Stimulated activated CD8-positive, alpha-beta memory T cell treated with anti-CD3 and anti-CD28 coated beads, Interleukin-15, amount 100 ng/mL, for 48 hours (primary cell): Measurements from ENCODE around the gene TMEFF1.

Experiments used
- DNase-seq, 2 donors: peaks; one replicate each; pipeline ENCODE4 v3.0.0-alpha.2; 2020; ENCODE audit warnings: low read depth in 2 of 2

TMEFF1 gene

DNA sequence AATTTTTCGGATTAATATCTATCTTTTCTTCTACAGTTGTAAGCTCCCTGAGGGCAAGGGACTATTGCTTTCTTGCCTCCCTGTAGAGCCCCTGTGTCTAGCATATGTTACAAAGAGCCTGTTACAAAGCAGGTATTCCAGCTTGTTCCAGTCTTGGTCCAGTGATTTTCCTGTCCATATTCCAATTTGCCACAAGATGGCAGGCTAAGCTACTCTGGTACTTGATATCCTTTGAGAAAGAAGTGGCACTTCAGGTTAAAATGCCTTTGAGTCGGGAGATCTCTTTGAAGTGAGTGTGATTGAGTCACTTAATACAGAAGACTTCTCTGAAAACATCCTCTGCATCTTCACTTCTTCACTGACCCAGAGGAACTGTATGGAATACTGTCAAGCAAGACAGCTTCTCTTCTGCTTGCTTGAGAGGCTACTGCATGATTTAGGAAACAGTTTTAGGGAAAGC, 129.4 kb downstream of the TMEFF1 start:
- DNase-seq: no peak

DNA sequence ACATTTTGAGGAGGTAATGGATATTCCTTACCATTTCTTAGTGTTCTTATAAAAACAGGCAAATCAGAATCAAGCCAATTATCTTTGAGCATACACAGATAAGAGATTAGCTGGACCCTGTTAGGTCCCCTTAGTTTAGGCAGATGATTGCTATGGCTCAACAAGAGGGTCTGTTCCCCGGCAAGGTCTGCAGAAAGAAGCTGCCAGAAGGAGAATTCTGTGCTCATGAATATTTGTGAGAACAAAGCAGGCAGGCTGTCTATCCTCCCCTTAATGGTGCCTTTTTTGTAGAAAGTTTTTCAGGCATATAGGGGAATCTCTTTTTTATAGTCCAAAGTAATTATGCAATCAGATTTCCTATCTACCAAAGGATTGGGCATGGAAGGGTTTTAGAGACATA, 132.5 kb downstream of the TMEFF1 start:
- no peak for DNase-seq

DNA sequence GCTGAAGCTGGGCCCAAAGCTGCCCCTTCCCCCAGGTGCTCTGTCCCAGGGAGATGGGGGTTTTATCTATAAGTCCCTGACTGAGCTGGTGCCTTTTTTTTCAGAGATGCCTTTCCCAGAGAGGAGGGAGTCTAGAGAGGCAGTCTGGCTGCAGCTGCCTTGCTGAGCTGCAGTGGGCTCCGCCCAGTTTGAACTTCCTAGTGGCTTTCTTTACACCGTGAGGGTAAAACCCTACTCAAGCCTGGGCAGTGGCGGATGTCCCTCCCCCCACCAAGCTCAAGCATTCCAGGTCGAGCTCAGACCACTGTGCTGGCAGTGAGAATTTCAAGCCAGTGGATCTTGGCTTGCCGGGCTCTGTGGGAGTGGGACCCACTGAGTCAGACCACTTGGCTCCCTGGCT, 146.2 kb downstream of the TMEFF1 start:
- DNase-seq: no peak

DNA sequence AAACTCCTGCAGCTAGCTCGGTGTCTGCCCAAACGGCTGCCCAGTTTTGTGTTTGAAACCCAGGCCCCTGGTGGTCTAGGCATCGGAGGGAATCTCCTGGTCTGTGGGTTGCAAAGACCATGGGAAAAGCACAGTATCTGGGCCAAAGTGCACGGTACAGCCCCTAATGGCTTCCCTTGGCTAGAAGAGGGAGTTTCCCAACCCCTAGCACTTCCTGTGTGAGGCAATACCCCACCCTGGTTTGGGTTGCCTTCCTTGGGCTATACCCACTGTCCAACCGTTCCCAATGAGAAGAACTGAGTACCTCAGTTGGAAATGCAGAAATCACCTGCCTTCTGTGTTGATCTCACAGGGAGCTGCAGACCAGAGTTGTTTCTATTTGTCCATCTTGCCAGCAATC, 146.7 kb downstream of the TMEFF1 start:
- no peak for DNase-seq

DNA sequence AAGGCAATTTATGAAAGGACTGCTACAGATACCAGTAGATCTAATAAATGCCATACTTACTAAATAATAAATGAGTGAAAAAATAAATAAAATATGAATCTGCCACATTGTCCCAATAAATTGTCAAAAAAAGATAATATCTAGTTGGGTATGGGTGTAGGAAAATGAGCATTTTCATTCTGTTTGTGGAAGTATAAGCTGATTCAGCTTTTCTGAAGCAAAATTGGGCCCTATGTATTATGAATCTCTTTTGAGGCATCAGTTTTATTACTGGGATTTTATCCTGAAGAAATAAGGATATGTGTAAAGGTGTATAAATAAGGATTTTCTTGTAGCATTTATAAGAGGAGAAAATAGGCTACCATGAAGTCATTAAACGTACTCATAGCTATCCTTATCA, 151.0 kb downstream of the TMEFF1 start:
- no peak for DNase-seq

DNA sequence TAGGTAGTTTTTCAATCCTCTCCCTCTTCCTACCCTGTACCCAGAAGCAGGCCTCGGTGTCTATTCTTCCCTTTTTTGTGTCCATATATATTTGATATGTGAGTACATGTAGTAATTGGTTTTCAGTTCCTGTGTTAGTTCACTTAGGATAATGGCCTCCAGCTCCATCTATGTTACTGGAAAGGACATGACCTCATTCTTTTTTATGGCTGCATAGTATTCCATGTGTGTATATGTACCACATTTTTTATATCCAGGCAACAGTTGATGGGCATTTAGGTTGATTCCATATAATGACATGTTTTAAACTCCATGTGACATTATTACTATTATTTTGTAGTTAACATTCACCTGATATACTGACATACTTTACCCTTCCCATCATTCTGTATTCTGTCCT, 154.0 kb downstream of the TMEFF1 start:
- no peak for DNase-seq
